Endodermal cell (in vitro differentiated cells): ENCODE data around the gene PAX8. TPM values are rescaled to one million over a fixed set of nuclear protein-coding genes. Genes with fewer than 3 reads are reported as not detected.

ENCODE experiments used
- DNase-seq: peaks from one replicate; pipeline ENCODE4 v3.0.0-alpha.2; 2017
- H3K27ac ChIP-seq: 2 replicates; pipeline ENCODE4 v1.5.1; 2013; ENCODE audit warnings: mild to moderate bottlenecking, low read depth, low read length, moderate library complexity
- H3K27me3 ChIP-seq: 2 replicates; pipeline ENCODE4 v1.6.1; 2013; ENCODE audit warnings: mild to moderate bottlenecking, low read length, moderate library complexity; ENCODE audit not compliant: insufficient read depth, control insufficient read depth, poor library complexity, severe bottlenecking
- H3K36me3 ChIP-seq: 2 replicates; pipeline ENCODE4 v1.7.0; 2013; ENCODE audit warnings: mild to moderate bottlenecking, low read length, moderate library complexity; ENCODE audit not compliant: control insufficient read depth, insufficient read depth
- H3K4me1 ChIP-seq: one replicate; pipeline ENCODE4 v1.7.0; 2013; ENCODE audit warnings: low read length; ENCODE audit not compliant: control insufficient read depth, insufficient read depth
- H3K4me3 ChIP-seq: 2 replicates; pipeline ENCODE4 v1.5.1; 2013; ENCODE audit warnings: mild to moderate bottlenecking, low read length, moderate library complexity
- H3K9ac ChIP-seq: 2 replicates; pipeline ENCODE4 v1.6.1; 2013; ENCODE audit warnings: mild to moderate bottlenecking, low read length, moderate library complexity; ENCODE audit not compliant: poor library complexity, severe bottlenecking; ENCODE audit errors: extremely low read depth
- H3K9me3 ChIP-seq: 2 replicates; pipeline ENCODE4 v1.6.1; 2013; ENCODE audit warnings: mild to moderate bottlenecking, low read length, moderate library complexity; ENCODE audit not compliant: control insufficient read depth
- H3K27ac Mint-ChIP-seq: 2 replicates; pipeline ENCODE4 v1.8.0; 2020; ENCODE audit warnings: mixed read lengths
- H3K27me3 Mint-ChIP-seq: 2 replicates; pipeline ENCODE4 v1.8.0; 2021; ENCODE audit warnings: mild to moderate bottlenecking, mixed read lengths; ENCODE audit not compliant: insufficient read depth
- H3K36me3 Mint-ChIP-seq: 2 replicates; pipeline ENCODE4 v1.8.0; 2020; ENCODE audit warnings: low read depth, mixed read lengths
- H3K4me1 Mint-ChIP-seq: 2 replicates; pipeline ENCODE4 v1.8.0; 2020; ENCODE audit warnings: mixed read lengths
- H3K4me3 Mint-ChIP-seq: 2 replicates; pipeline ENCODE4 v1.8.0; 2020; ENCODE audit warnings: mild to moderate bottlenecking, moderate library complexity, mixed read lengths
- H3K9me3 Mint-ChIP-seq: 2 replicates; pipeline ENCODE4 v1.8.0; 2020; ENCODE audit warnings: mild to moderate bottlenecking, mixed read lengths
- WGBS, 2 experiments: methylation state at CpG; one replicate each; pipeline versions ENCODE4 v1.1.5 to v1.1.7; 2013; ENCODE audit warnings: missing lambda C conversion rate in 2 of 2, mixed read lengths in 1 of 2; ENCODE audit not compliant: insufficient coverage in 1 of 2, insufficient read length in 1 of 2; 5-methylcytosine and 5-hydroxymethylcytosine counted together
- total RNA-seq, 2 donors: library from RNA; stranded (reverse); fragmentation: NEBNext Ultra II Directional in 1 of 2; extraction: Animal tissue kit (Norgen Biotek cat#: 25700) in 1 of 2; gene quantifications; 2 replicates in 1 of 2; 3 replicates in 1 of 2; pipeline ENCODE4 v1.2.1, GENCODE V29; 2021
- TF ChIP-seq, protein P1 (sequence below): fragments of 200-600 bp; sonication (generic); conservative IDR thresholded peaks from 2 replicates; pipeline ENCODE4 v1.5.0; 2021; ENCODE audit warnings: antibody characterized with exemption, mild to moderate bottlenecking

The PAX8 gene
- total RNA-seq, 2 donors from 2014 or later: 0.09 to 0.11 TPM

DNA sequence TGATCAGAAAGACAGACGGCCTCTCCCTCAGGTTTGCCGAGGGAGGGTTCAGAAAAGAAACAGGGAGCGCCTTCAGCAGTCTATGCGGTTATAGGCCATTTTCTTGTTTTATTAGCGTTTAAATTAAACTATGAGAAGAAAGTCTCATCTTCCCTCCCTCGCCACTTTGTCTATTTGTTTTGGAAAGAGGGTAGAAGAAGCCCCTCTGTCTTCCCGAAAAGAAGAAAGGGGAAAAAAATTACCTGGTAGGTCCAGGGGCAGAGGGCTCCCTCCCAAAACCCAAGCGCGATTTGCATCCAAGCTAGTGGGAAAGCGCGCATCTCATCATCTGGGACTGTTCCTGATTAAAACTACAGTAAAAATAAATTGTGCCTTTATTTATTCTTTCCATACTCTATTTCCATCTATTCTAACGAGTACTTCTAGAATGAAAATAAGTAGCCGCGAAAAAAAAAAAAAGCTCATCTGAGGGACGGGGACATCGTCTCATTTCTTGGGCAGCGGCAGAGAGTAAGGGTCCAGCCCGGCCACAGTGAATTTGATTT, 2.4 kb downstream of the PAX8 start:
- Histone ChIP-seq H3K9ac (no peak overlapping the region), H3K36me3 (no peaks in the 10 kb centered on the region), H3K27ac (no peak overlapping the region), H3K4me1 (peaks cover 10% of the 10 kb centered on the region), H3K4me3 (peak overlapping the region; percentile 36), H3K9me3 (no peaks in the 10 kb centered on the region), H3K27me3 (peaks cover 100% of the 10 kb centered on the region)
- peaks cover 33% of the 10 kb centered on the region for H3K4me1 Mint-ChIP-seq
- 6 to 14% methylated on average over 3 to 17 of the region's 18 CpGs for WGBS, 2 experiments
- H3K36me3 Mint-ChIP-seq: no peaks in the 10 kb centered on the region
- no peak for DNase-seq
- no peaks in the 10 kb centered on the region for H3K9me3 Mint-ChIP-seq
- peak overlapping the region; percentile 51 for H3K4me3 Mint-ChIP-seq
- TF ChIP-seq, protein P1, sequence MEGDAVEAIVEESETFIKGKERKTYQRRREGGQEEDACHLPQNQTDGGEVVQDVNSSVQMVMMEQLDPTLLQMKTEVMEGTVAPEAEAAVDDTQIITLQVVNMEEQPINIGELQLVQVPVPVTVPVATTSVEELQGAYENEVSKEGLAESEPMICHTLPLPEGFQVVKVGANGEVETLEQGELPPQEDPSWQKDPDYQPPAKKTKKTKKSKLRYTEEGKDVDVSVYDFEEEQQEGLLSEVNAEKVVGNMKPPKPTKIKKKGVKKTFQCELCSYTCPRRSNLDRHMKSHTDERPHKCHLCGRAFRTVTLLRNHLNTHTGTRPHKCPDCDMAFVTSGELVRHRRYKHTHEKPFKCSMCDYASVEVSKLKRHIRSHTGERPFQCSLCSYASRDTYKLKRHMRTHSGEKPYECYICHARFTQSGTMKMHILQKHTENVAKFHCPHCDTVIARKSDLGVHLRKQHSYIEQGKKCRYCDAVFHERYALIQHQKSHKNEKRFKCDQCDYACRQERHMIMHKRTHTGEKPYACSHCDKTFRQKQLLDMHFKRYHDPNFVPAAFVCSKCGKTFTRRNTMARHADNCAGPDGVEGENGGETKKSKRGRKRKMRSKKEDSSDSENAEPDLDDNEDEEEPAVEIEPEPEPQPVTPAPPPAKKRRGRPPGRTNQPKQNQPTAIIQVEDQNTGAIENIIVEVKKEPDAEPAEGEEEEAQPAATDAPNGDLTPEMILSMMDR: no peak
- H3K27me3 Mint-ChIP-seq: peaks cover 100% of the 10 kb centered on the region
- H3K27ac Mint-ChIP-seq: no peak overlapping the region

DNA sequence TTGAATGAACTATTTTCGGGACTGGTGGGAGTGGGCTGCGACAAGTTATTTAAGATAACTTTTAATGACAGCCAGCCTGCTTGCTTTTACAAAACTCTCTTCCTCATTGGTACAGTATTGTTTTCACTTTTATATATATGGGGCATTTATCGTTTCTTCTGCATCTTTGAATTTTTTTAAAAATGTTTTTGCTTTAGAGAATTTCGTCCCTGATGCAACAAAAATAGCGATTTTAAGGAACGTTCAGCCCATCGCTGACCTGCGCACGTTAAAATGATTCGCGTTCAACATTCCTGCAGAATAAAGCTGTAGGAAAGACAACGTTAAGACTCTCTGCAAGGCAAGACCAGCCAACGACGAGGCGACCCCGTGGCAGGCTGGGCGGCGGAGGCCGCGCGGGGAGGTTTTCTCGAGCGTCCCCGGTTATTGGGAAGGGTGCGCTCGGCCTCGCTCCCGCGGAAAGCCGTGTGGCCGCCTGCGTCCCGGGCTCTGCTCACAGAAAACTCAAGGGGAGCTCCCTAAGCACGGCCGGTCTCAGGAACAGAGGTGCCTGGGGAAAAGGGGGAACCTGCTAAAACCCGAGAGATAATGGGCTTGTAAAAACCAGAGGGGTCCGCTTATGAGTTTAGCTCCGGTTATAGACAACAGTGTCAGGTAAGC, 3.0 kb downstream of the PAX8 start:
- Histone ChIP-seq H3K4me3 (peak overlapping the region; percentile 36), H3K9me3 (no peaks in the 10 kb centered on the region), H3K27ac (no peak overlapping the region), H3K27me3 (peaks cover 100% of the 10 kb centered on the region), H3K36me3 (no peaks in the 10 kb centered on the region), H3K9ac (no peak overlapping the region), H3K4me1 (peaks cover 10% of the 10 kb centered on the region)
- peaks cover 33% of the 10 kb centered on the region for H3K4me1 Mint-ChIP-seq
- DNase-seq: peak; percentile 64
- 3 to 4% methylated on average over 30 to 38 of the region's 38 CpGs for WGBS, 2 experiments
- H3K9me3 Mint-ChIP-seq: no peaks in the 10 kb centered on the region
- H3K27ac Mint-ChIP-seq: no peak overlapping the region
- TF ChIP-seq, protein P1: no peak
- H3K4me3 Mint-ChIP-seq: peak overlapping the region; percentile 51
- no peaks in the 10 kb centered on the region for H3K36me3 Mint-ChIP-seq
- peaks cover 100% of the 10 kb centered on the region for H3K27me3 Mint-ChIP-seq

DNA sequence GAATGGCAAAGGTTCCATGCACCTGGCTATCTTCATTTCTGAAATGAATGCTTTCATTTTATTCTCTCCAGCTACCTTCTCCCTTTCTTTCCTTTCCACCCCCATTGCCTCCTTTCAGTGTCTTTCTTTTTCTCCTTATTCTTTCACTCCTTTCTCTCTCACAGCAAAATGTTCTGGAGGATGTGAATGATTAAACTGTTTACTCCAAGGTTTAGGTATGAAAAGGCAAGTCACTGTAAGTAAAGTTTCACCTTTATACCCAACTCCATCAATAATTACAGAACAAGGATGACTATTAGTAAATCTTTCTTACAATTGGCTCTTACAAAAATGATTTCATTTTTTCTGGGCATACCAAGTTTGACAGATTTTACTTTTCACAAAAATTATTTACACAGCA, 4.3 kb downstream of the PAX8 start:
- Histone ChIP-seq H3K27ac (no peak overlapping the region), H3K36me3 (no peaks in the 10 kb centered on the region), H3K4me1 (peaks cover 10% of the 10 kb centered on the region), H3K9ac (no peak overlapping the region), H3K4me3 (no peak overlapping the region), H3K9me3 (no peaks in the 10 kb centered on the region), H3K27me3 (peaks cover 100% of the 10 kb centered on the region)
- no peak for DNase-seq
- Mint-ChIP-seq H3K4me3 (no peak overlapping the region), H3K9me3 (no peaks in the 10 kb centered on the region), H3K27me3 (peaks cover 100% of the 10 kb centered on the region), H3K4me1 (peaks cover 33% of the 10 kb centered on the region), H3K36me3 (no peaks in the 10 kb centered on the region), H3K27ac (no peak overlapping the region)
- TF ChIP-seq, protein P1: no peak
